PFSK-1 (cell line): ENCODE results near the gene TNFAIP2.

Experiments used
- FOXP2 ChIP-seq: optimal IDR thresholded peaks from 2 replicates; pipeline ENCODE3; 2011; ENCODE audit warnings: borderline replicate concordance, control low read depth, inconsistent platforms; ENCODE audit not compliant: insufficient read depth; ENCODE audit errors: extremely low read length, extremely low read depth
- POLR2AphosphoS5 ChIP-seq: IDR thresholded peaks from 2 replicates; pipeline ENCODE4 v1.6.1; 2012; ENCODE audit warnings: low read depth, mild to moderate bottlenecking, control low read depth, low read length, moderate library complexity
- REST ChIP-seq, 2 experiments: IDR thresholded peaks; 2 replicates each; pipeline versions ENCODE4 v1.6.1 to v1.8.0; 2011 to 2012; ENCODE audit warnings: low read depth in 2 of 2, low read length in 2 of 2, control low read depth in 1 of 2, inconsistent platforms in 1 of 2, mild to moderate bottlenecking in 1 of 2, moderate library complexity in 1 of 2; ENCODE audit not compliant: insufficient read depth in 1 of 2
- SIN3A ChIP-seq: IDR thresholded peaks from 2 replicates; pipeline ENCODE4 v1.6.1; 2012; ENCODE audit warnings: mild to moderate bottlenecking, low read length, moderate library complexity, borderline replicate concordance; ENCODE audit not compliant: insufficient read depth
- TAF1 ChIP-seq: IDR thresholded peaks from 2 replicates; pipeline ENCODE4 v1.6.1; 2012; ENCODE audit warnings: low read length, control low read depth, borderline replicate concordance; ENCODE audit not compliant: insufficient read depth

Gene TNFAIP2

GRCh38 chr14:103134405-103134804, 11.1 kb downstream of the TNFAIP2 start:
- TF ChIP-seq FOXP2 = no peak

GRCh38 chr14:103134919-103135318, 11.7 kb downstream of the TNFAIP2 start:
- no peak for TF ChIP-seq REST (IDR thresholded peaks at IDR 0.05; ENCODE audit: insufficient read depth in 1 of 2, low read depth in 2 of 2, low read length in 2 of 2)
- TF ChIP-seq TAF1 = no peak
- no peak for TF ChIP-seq POLR2AphosphoS5
- TF ChIP-seq SIN3A = no peak
- no peak for TF ChIP-seq FOXP2

GRCh38 chr14:103135333-103136260, 12.3 kb downstream of the TNFAIP2 start:
- TF ChIP-seq FOXP2 (no peak), SIN3A (no peak)

GRCh38 chr14:103136388-103137271, 13.4 kb downstream of the TNFAIP2 start:
- TF ChIP-seq REST (IDR thresholded peaks at IDR 0.05; ENCODE audit: insufficient read depth in 1 of 2, low read depth in 2 of 2, low read length in 2 of 2) (no peak), POLR2AphosphoS5 (no peak), FOXP2 (no peak), SIN3A (no peak), TAF1 (no peak)

- no peak for TF ChIP-seq FOXP2
- no peak for TF ChIP-seq REST (IDR thresholded peaks at IDR 0.05; ENCODE audit: insufficient read depth in 1 of 2, low read depth in 2 of 2, low read length in 2 of 2)
- no peak for TF ChIP-seq POLR2AphosphoS5
- no peak for TF ChIP-seq SIN3A
- no peak for TF ChIP-seq TAF1
These were observed 14.5 kb downstream of the TNFAIP2 start for GRCh38 chr14:103137689-103138300.
